ENCODE data around the gene SLC25A33. TPM values are rescaled to one million over a fixed set of nuclear protein-coding genes. Genes with fewer than 3 reads are reported as not detected.

SLC25A33 gene
- total and polyA plus RNA-seq, 2 experiments from 2014 or later = 13.3 to 18.8 TPM

GRCh38 chr1:9542430-9542829 is 3.2 kb downstream of the SLC25A33 start:
- TF ChIP-seq STAT1 (IDR thresholded peaks at IDR 0.05; ENCODE audit: unreplicated experiment) = no peak
- TF ChIP-seq ZNF462 (CRISPR knock-in tag; IDR thresholded peaks at IDR 0.05) = no peak
- TF ChIP-seq ZNF331 (CRISPR knock-in tag; IDR thresholded peaks at IDR 0.05; ENCODE audit: low read depth) = no peak
- no peak for TF ChIP-seq NANOG (IDR thresholded peaks at IDR 0.05; ENCODE audit: borderline replicate concordance)
- TF ChIP-seq ZNF114 (CRISPR knock-in tag; IDR thresholded peaks at IDR 0.05) = no peak
- TF ChIP-seq REST (IDR thresholded peaks at IDR 0.05; ENCODE audit: unreplicated experiment) = no peak
- no peak for TF ChIP-seq EZH2 (IDR thresholded peaks at IDR 0.05; ENCODE audit: low read depth, unreplicated experiment)
- TF ChIP-seq JUNB (IDR thresholded peaks at IDR 0.05; ENCODE audit: unreplicated experiment) = no peak
- no peak for TF ChIP-seq EZH2phosphoT487 (IDR thresholded peaks at IDR 0.05; ENCODE audit: unreplicated experiment)
- TF ChIP-seq POLR2AphosphoS5 (IDR thresholded peaks at IDR 0.05; ENCODE audit: low read depth) = no peak
- TF ChIP-seq CREB1 (CRISPR knock-in tag; IDR thresholded peaks at IDR 0.05; ENCODE audit: low read depth) = no peak
- no peak for TF ChIP-seq CTCF (conservative IDR thresholded peaks at IDR 0.05; ENCODE audit: low read depth in 2 of 2)
- TF ChIP-seq ETS1 (IDR thresholded peaks at IDR 0.05) = no peak

More at GRCh38 chr1:9542430-9542829, 3.2 kb downstream of the SLC25A33 start:
- no peak for ATAC-seq
- no peak for DNase-seq (ENCODE audit: low spot score)
- Histone ChIP-seq H3K79me2 (replicated peaks; ENCODE audit: insufficient read depth) (peaks cover 76% of the 10 kb centered on the region), H3K27ac (ENCODE audit: low read depth) (no peak overlapping the region), H4K20me1 (replicated peaks; ENCODE audit: insufficient read depth) (peaks cover 32% of the 10 kb centered on the region), H3K27me3 (ENCODE audit: insufficient read depth) (no peaks in the 10 kb centered on the region), H3K4me3 (no peak overlapping the region), H3F3A (replicated peaks; ENCODE audit: low read depth) (no peaks in the 10 kb centered on the region), H2AFZ (no peak overlapping the region), H3K4me2 (no peak overlapping the region), H3K4me1 (ENCODE audit: insufficient read depth) (peaks cover 18% of the 10 kb centered on the region), H3K36me3 (ENCODE audit: insufficient read depth) (no peaks in the 10 kb centered on the region; the same call in 1 of the 2 replicates), H3K9me2 (ENCODE audit: insufficient read depth) (no peaks in the 10 kb centered on the region)
- H3K27me3 Mint-ChIP-seq (ENCODE audit: insufficient read depth, low read depth, poor library complexity) = peaks cover 15% of the 10 kb centered on the region
- H3K4me3 Mint-ChIP-seq = peak overlapping the region; percentile 40; the same call in 1 of the 3 replicates
- peaks cover 26% of the 10 kb centered on the region for H3K4me1 Mint-ChIP-seq
- peaks cover 26% of the 10 kb centered on the region for H3K36me3 Mint-ChIP-seq (ENCODE audit: low read depth)
- H3K27ac Mint-ChIP-seq = no peak overlapping the region
- no peaks in the 10 kb centered on the region; the same call in 2 of the 3 replicates for H3K9me3 Mint-ChIP-seq
